ENCODE data around the gene NCMAP.

DNA sequence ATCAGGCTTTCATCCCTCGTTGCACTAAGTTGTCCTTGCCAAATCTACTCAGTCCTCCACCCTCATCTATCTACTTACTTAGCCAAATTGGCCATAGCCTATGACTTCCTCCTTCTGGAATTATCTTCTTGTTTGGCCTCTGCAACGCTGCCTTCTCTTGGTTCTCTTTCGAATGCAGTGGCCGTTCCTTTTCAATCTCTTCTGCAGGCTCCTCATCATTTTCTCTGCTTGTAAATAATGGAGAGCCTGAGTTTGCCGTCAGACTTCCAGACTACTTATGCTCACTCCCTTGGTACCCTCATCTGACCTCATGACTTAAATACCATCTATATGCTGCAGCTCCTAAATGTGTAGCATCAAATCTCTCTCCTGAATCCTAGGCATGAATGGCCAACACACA, 64.8 kb downstream of the NCMAP start:
- TF ChIP-seq, protein P1, sequence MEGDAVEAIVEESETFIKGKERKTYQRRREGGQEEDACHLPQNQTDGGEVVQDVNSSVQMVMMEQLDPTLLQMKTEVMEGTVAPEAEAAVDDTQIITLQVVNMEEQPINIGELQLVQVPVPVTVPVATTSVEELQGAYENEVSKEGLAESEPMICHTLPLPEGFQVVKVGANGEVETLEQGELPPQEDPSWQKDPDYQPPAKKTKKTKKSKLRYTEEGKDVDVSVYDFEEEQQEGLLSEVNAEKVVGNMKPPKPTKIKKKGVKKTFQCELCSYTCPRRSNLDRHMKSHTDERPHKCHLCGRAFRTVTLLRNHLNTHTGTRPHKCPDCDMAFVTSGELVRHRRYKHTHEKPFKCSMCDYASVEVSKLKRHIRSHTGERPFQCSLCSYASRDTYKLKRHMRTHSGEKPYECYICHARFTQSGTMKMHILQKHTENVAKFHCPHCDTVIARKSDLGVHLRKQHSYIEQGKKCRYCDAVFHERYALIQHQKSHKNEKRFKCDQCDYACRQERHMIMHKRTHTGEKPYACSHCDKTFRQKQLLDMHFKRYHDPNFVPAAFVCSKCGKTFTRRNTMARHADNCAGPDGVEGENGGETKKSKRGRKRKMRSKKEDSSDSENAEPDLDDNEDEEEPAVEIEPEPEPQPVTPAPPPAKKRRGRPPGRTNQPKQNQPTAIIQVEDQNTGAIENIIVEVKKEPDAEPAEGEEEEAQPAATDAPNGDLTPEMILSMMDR (IDR thresholded peaks at IDR 0.05; ENCODE audit: low read depth, low read length, poor library complexity, severe bottlenecking) = no peak
- TF ChIP-seq EZH2phosphoT487 (IDR thresholded peaks at IDR 0.05; ENCODE audit: borderline replicate concordance, low read length) = no peak
